ENCODE results near the gene USP46.

The USP46 gene

GRCh38 chr4:52659001-52659721 lies at the start of gene USP46:
TSS of gene USP46 (minus strand) at chr4:52659301. CDS start at chr4:52659150, 151 bp downstream.
- DNase-seq = peak; percentile 93

DNA sequence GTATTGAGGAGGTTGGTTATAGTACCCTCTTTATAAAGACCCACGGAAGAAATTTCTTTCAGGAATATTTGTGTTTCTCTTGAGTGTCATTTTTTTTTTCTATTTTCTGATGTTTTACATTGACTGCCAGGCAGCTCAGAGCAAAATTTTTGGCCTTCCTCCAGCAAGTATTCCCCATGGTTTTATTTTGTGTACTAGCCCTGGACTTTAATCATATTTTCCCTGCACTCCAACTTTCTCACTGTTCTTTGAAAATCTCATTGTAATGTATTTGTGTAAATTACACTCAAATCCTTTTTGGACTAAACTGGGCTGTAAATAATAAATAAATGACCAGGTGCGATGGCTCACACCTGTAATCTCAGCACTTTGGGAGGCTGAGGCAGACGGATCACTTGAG lies 45.6 kb upstream of the USP46 start:
- DNase-seq = no peak

GRCh38 chr4:52704133-52704532 lies 45.0 kb upstream of the USP46 start:
- DNase-seq = no peak

DNA sequence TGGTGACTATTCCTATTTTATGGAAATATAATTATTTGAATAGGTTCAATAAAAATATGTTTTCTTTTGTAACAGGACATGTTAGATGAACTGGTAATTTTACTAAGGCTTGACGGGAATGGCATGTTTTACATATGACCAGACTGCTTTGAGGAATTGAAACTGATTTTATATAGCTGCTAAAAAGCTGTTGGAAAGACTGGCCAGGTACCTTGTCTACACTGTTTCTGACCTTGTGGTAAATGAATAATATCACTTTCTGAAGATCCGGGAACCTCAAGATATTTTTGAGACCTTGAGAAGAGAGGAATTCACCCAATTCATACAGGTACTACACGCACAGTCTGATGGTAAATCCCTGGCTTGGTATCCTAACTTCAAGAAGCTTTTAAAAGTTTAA lies 42.1 kb upstream of the USP46 start:
- no peak for DNase-seq

DNA sequence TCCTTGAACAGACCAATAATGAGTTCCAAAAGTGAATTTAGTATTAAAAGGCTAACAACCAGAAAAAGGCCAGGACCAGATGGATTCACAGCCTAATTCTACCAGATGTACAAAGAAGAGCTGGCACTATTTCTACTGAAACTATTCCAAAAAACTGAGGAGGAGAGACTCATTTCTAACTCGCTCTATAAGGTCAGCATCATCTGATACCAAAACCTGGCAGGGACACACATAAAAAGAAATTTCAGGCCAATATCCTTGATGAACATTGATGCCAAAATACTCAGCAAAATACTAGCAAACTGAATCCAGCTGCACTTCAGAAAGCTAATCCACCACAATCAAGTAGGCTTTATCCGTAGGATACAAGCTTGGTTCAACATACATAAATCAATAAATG lies 35.8 kb upstream of the USP46 start:
- DNase-seq = peak; percentile 15

DNA sequence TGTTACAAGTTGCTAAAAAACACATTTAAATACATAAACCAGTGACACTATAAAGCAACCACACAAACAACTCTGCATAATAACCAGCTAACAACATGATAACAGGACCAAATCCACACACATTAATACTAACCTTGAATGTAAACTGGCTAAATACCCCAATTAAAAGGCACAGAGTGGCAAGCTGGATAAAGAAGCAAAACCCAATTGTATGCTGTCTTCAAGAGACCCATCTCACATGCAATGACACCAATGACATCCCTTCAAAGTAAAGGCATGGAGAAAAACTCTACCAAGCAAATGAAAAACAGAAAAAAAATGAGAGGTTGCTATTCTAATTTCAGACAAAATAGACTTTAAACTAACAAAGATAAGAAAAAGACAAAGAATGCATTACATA lies 34.4 kb upstream of the USP46 start:
- no peak for DNase-seq

DNA sequence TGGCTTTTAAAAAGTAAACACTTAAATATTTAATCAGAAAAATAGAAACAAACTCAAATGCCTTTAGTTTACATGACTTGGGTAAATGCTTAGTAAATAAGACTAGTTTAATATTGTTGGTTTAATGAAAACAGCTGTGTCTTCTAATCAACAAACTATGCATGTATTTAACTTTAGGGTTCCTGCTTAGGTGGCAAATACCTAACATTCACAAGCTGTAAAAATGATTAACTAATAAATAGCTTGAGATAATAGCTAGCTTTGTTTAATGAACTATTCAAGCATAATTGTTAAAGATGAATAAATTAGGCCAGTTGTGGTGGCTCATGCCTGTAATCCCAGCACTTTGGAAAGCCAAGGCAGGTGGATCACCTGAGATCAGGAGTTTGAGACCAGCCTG lies 30.0 kb upstream of the USP46 start:
- no peak for DNase-seq

GRCh38 chr4:52687696-52688095 lies 28.6 kb upstream of the USP46 start:
- no peak for DNase-seq

DNA sequence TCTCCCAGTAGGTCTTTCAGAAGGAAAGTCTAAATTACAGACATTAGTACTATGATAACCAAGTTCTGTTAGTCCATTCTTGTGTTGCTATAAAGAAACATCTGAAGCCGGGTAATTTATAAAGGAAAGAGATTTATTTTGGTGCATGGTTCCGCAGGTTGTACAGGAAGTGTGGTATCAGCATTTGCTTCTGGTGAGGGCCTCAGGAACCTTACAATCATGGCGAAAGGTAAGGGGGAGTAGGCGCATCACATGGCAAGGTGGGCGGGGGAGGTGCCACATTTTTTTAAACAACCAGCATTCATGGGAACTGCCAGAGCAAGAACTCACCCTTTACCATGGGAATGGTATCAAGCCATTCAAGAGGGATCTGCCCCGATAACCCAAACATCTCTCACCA lies 26.2 kb upstream of the USP46 start:
- DNase-seq = no peak

- no peak for DNase-seq
These were observed 25.8 kb upstream of the USP46 start for GRCh38 chr4:52684896-52685295.

- DNase-seq = no peak
These were observed 21.3 kb upstream of the USP46 start for GRCh38 chr4:52680381-52680780.

DNA sequence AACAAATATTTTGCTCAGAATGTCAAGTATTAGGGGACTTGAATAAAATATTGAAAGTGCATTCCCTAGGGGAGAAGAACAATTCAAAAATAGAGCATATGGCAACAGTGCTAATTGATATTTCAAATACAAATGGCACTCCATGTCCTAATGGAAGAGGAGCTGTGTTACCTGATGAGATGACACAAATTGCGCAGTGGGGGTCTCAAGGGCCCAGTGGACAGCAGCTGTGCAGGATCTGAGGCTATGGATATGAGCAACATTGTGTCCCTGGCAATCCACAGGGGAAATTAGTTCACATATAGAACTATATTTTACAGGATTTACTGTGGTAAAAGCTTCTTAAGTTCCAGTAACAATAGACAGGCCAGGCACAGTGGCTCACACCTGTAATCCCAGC lies 17.4 kb upstream of the USP46 start:
- DNase-seq = peak; percentile 66

- DNase-seq = no peak
These were observed 16.0 kb upstream of the USP46 start for GRCh38 chr4:52675111-52675510.

DNA sequence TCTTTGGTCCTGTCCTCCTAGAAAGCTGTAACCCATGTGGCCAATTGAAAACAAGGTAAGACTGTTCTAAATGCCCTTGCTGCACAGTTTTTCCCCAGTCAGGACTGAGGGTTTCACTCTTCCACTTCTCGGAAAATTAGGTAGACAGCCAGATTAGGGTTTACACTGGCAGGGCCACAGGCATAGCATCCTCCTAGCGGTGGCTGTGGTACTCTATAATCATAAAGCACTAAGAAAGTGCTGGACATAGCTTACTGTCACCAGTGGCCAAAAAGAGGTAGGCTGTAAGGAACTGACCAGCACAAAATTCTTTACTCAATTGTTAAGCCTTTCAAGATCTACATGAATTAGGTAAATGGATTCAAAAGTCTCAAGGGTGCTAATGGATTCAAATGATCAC lies 11.6 kb upstream of the USP46 start:
- DNase-seq = no peak

DNA sequence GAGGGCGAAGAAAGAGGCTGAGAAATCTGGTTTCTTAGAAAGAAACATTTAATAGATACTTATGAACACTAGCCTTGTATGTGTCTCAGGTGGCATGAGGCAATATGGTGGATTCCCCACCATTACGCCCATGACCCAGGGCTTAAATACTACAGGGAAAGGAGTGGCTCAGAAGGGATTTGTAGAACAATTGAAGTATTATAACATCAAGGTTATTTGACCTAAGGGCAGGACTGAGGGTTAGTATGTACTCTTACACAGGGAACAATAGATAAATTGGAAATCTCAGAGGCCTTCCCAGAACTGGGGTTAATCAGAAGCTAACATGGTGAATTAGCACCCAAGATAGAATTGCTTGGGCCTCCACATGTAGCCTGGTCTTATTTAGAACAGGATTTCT lies 11.0 kb upstream of the USP46 start:
- no peak for DNase-seq

- no peak for DNase-seq
These were observed 6.5 kb upstream of the USP46 start for GRCh38 chr4:52665592-52665991.

DNA sequence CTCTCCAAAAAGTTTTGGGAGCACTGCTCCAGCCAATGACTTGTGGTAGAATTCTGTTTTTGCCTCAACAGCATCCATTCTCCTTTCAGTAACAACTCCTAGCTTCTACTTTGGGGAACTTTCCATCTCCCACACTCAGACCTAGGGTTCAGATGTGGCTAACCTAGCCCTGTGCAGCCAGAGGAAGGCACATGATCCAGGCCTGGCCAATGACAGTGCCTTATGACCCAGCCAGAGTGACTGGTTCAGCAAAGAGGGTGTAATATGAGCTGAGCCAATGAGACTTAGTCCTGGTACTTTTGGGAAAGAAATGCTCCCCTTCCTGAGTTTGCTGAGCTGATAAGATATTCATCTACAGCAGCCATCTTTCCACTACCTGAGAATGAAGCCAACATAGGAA lies 5.4 kb upstream of the USP46 start:
- no peak for DNase-seq

- DNase-seq = no peak
These were observed 3.0 kb upstream of the USP46 start for GRCh38 chr4:52661966-52662690.

GRCh38 chr4:52660643-52661042 lies 1.5 kb upstream of the USP46 start:
- DNase-seq = no peak

- peak; percentile 75 for DNase-seq
These were observed 691 bp upstream of the USP46 start for GRCh38 chr4:52659722-52660261.

GRCh38 chr4:52658641-52659000 lies 480 bp downstream of the USP46 start:
- no peak for DNase-seq

DNA sequence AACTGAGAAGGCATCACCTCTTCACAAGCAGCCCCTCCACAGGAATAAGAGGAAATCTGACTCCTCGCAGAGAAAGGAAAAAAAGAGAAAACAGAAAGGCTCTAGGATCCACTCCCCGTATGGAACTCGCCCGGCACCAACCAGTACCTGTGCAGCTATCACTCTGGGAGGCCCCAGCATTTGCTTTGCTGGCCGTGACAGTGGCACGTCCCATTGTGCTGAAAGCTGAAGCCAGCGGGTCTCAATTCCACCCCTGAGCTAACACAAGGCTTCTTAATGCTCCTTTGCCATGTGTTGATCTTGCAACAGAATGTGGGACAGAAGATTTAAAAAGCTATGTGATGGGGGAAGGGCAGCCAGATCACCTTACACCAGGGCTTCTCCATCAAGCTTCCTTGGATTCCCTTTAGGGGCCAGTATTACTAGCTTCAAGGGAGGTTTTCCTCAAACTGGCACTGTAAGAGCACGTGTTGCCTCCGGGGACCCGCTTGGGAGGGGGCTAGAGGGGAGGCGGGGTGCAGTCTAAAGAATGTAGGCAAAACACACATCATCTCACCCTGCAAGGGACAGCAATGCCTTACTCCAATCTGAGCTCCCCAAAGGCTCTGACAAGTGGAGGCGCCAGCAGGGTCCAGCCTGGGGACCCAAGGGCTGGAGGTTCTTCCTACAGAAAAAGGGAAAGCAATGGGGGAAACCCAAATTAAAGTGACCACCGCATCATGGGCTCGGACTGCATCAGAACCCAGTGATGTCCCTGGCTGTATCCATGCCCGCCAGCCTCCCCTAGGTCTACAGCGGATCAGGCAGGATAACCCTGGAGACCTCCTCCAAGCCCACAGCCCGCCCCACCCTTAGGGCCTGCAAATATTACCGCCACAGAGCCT lies 1.2 kb downstream of the USP46 start:
- peak; percentile 81 for DNase-seq

- DNase-seq = no peak
These were observed 1.8 kb downstream of the USP46 start for GRCh38 chr4:52657292-52657617.

GRCh38 chr4:52655506-52655905 lies 3.6 kb downstream of the USP46 start:
- no peak for DNase-seq

Data from eye (tissue), 1 donor.